HL-60/S4 (cell line): Measurements from ENCODE around the gene WASHC1.
"Not testable (repeated sequence)": the region's sequence is repeated elsewhere in the genome, so short reads cannot be mapped to it uniquely, and the experiment has no call there.

Experiments used
- in situ Hi-C: fragments of 300-500 bp; cut with MboI; formaldehyde crosslinking; loops from 2 replicates; pipeline ENCODE4 v1.14.3; 2022; ENCODE audit warnings: low sequenced_read_pairs

Gene WASHC1

GRCh38 chr9:29356-29755 lies at the start of gene WASHC1:
Gene WASHC1, minus strand, starts transcription at chr9:29456. Its CDS starts 4,457 bp downstream, at chr9:24999.
- in situ Hi-C loops: not testable (repeated sequence)

GRCh38 chr9:78333-78732 lies 49.1 kb upstream of the WASHC1 start:
- in situ Hi-C loops: not testable (repeated sequence)

- in situ Hi-C loops: not testable (repeated sequence)
Measured at GRCh38 chr9:76389-76788, 47.1 kb upstream of the WASHC1 start.

- in situ Hi-C loops: not testable (repeated sequence)
Measured at GRCh38 chr9:73900-74525, 44.8 kb upstream of the WASHC1 start.

GRCh38 chr9:73076-73899 lies 44.0 kb upstream of the WASHC1 start:
- in situ Hi-C loops: not testable (repeated sequence)

GRCh38 chr9:63031-63629 lies 33.9 kb upstream of the WASHC1 start:
- in situ Hi-C loops: not testable (repeated sequence)

GRCh38 chr9:52678-53077 lies 23.4 kb upstream of the WASHC1 start:
- in situ Hi-C loops: not testable (repeated sequence)

GRCh38 chr9:48190-48842 lies 19.1 kb upstream of the WASHC1 start:
- in situ Hi-C loops: not testable (repeated sequence)

GRCh38 chr9:46639-47271 lies 17.5 kb upstream of the WASHC1 start:
- in situ Hi-C loops: not testable (repeated sequence)

GRCh38 chr9:46164-46563 lies 16.9 kb upstream of the WASHC1 start:
- in situ Hi-C loops: not testable (repeated sequence)

- in situ Hi-C loops: not testable (repeated sequence)
Measured at GRCh38 chr9:45180-45878, 16.1 kb upstream of the WASHC1 start.

GRCh38 chr9:44416-44815 lies 15.2 kb upstream of the WASHC1 start:
- in situ Hi-C loops: not testable (repeated sequence)

GRCh38 chr9:43636-44035 lies 14.4 kb upstream of the WASHC1 start:
- in situ Hi-C loops: not testable (repeated sequence)

- in situ Hi-C loops: not testable (repeated sequence)
Measured at GRCh38 chr9:43116-43515, 13.9 kb upstream of the WASHC1 start.

GRCh38 chr9:41819-42218 lies 12.6 kb upstream of the WASHC1 start:
- in situ Hi-C loops: not testable (repeated sequence)

GRCh38 chr9:41261-41676 lies 12.0 kb upstream of the WASHC1 start:
- in situ Hi-C loops: not testable (repeated sequence)

- in situ Hi-C loops: not testable (repeated sequence)
Measured at GRCh38 chr9:32308-32707, 3.1 kb upstream of the WASHC1 start.

- in situ Hi-C loops: not testable (repeated sequence)
Measured at GRCh38 chr9:28775-29174, 481 bp downstream of the WASHC1 start.

- in situ Hi-C loops: not testable (repeated sequence)
Measured at GRCh38 chr9:21621-22020, 7.6 kb downstream of the WASHC1 start.

GRCh38 chr9:16875-17274 lies 12.4 kb downstream of the WASHC1 start:
- in situ Hi-C loops: not testable (repeated sequence)
